Cerebellar nuclear complex (tissue), 1 donor: ENCODE measurements around the gene SEMA3C.

Experiments used
- DNase-seq, 2 experiments: peaks; one replicate each; lab custom pipeline; 2025; lab: John Stamatoyannopoulos, UW

The SEMA3C gene

DNA sequence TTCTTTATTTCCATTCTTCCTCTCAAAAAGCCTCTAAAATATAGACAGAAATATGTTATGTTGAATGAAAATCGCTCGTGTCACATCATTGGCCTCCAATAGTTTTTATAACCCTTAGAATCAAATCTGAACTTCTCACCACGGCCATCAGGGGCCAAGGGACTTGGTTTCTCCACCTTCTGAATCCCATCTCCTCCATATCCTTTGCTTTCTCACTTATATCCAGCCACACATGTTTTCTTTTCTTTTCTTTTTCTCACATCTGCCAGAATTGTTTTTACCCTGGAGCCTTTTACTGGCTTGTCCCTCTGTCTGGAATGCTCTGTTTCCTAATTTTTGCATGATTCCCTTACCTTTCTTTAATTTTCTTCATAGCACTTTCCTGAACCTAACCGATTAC lies 184.8 kb downstream of the SEMA3C start:
- DNase-seq, result no peak

DNA sequence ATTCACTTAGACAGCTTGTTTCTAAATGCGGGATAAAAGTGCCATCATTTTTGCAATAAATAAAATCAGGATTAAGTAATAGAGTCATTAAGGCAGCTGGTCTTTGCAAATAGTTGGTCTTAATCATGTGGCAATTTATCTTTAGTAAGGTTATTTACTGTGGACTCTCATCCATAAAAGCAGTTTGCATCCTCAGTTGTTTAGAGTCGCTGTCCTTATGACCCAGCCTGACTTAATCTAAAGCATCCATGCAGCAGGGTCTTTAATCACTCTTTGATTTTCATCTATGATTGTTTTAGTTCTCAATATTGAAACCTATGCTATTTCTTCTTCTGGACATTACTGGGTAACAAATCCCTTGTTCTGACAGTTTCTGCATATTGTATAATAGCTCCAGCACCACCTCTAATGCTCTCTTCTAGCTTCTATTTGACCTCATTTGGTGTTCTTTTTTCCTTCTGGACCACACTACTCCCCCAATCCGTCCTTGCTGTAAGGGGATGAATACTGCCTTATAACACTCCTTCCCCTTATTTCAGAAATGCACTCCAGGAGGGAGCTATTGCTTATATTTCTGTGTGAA lies 185.4 kb downstream of the SEMA3C start:
- no peak for DNase-seq

DNA sequence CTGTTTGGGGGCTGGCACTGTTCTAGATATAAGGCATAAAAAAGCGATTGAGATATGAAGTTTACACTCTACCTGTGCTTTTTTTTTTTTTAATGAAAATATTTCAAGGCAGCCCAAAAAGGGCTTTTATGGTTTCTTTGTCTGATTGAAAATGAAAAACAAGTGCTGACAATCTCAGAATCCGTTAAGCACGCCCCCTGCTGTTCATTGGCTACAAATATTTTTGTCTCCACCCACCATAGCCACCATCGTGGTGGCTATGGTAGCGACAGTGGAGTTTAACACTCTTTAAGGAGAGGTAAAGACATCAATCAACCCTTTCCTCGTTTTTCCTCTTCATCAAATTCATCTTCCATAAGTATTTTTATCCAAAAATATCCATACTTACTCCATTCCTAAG lies 186.2 kb downstream of the SEMA3C start:
- no peak for DNase-seq

DNA sequence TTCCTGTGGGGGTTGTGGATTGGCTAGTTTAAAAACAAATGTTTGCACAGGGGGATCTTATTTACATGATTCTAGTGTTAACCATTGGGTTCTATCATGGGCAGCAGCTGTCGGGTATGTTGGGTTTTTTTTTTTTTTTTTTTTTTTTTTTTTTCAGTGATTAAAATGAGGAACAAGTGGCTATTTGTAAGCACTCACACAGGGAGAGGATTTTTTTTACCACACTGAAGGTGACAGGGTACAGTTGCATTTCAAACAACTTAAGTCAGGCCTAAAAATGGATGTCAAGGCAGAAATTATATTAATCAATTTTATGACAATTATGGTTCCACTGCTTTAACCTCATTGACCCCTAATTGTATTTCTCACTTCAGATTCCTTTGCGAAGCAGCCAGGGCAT lies 187.6 kb downstream of the SEMA3C start:
- DNase-seq, result no peak

DNA sequence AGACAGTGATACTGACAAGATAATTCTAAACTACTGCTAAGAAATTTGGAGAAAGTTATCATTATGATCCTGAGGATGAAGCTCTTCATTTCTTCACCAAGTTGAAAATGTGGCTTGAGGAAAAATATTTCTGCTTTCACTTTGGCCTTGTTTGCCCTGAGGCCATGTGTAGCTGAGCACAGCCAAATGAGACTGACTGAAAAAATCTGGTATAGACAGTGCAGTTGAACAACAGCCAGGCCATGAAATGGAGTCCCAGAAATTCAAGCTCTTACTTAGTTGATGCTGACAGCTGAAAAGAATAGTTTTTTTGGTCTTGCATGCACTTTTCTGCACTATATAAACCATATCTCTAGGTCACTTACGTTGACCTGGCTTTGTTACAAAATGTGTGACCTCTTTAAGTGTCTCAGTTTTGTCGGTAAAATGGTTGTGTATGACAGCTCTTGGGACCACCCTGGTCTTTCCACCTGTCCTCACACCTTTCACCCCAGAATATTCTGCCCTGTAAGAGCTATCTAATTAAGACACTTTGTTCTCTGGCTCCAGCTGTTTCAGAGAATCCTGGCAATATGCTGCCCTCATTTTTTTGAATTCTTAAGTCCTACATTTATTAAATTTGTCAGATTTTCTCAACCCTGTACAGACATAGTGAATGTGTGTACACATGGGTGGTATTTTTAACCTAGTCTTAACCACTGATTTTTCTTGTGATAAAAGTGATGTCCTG lies 189.1 kb downstream of the SEMA3C start:
- DNase-seq, result no peak

DNA sequence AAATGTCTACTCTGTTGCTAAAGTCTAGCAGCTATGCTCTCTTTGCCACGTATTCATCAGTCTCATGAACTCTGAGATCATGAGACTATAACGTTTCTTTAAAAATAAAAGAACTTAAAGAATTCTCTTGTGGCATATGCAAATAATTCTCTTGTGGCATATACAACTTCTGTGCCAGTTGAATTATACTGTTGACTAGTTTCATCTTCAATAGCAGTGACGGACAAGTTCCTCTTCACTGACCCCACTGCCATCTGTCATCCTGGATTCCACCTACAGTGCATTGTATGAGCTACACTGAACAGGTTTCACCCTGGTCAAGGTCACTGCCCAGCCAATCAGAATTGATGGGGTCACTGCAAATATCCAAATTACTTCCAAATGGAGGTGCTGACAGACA lies 192.2 kb downstream of the SEMA3C start:
- no peak for DNase-seq

DNA sequence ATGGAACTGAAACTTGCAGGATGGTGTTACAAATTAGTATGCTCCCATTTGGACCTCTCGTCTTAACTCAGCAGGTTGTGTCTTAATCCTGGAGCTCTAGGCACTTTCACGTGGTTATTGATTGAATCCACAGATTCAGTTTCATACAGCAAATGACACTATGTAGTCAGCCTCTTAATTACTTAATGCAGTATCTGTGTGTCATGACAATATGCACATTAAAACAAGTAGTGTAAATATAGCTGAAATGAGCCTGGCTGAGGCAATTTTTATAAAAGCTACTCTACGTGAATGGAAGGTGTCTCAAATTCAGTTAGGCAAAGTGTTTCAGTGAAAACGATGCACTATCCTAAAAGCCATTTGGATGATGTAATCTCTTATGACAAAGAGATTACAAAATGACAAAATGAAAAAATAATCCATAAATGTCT lies 193.7 kb downstream of the SEMA3C start:
- no peak for DNase-seq

DNA sequence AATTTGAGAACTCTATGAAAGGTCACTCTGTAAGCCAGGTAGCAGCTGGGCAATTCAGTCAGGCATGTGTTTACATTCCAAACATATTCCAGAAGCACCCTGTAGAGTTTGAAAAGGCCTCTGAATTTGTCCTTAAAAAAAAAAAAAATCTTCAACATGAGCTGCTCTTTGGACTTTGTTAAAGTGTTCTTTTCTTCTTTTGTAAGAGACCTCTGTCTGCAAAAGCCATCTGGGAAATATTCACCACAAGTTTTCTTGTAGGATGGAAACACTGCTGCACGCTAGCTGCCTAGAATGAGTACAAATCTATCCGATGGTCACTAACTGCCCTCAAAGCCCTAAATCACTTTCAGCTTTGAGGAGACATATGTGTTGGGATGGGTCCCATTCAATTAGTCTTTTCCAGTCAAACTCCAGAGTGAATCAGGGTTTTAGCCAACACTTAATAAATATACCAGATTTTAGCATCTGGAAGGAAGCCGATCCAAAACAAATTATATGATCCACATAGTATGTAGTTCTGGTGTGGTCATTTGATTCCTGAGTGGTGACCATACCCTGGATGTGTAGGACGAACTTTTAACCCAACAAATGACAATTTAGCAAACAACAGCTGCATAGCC lies 194.5 kb downstream of the SEMA3C start:
- no peak for DNase-seq

DNA sequence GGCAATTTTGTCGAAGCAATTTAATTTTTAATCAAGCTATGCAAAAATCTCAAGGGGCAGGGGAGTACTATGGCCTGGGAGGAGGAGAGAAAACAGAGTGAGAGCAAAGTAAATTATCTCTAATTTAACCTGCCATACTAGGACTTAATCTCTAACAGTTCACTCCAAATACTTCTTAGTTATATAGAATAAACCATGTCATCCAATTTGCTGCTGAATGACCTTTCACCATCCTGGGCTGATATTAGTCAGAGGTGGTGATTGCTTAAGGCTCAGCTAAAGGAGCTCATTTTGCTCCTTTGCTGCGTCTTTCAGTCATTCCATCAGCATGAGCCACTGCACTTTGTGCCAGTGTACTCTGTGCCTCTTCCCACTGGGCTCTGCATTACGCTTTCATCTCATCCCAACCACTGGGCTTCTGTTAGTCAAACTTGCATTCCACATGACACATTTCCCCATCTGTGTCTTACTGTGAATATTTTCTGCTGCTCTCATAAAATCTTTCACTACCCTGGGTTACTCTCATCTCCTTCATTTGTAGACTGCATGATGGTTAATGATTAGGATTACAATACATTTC lies 196.1 kb downstream of the SEMA3C start:
- DNase-seq, result no peak

DNA sequence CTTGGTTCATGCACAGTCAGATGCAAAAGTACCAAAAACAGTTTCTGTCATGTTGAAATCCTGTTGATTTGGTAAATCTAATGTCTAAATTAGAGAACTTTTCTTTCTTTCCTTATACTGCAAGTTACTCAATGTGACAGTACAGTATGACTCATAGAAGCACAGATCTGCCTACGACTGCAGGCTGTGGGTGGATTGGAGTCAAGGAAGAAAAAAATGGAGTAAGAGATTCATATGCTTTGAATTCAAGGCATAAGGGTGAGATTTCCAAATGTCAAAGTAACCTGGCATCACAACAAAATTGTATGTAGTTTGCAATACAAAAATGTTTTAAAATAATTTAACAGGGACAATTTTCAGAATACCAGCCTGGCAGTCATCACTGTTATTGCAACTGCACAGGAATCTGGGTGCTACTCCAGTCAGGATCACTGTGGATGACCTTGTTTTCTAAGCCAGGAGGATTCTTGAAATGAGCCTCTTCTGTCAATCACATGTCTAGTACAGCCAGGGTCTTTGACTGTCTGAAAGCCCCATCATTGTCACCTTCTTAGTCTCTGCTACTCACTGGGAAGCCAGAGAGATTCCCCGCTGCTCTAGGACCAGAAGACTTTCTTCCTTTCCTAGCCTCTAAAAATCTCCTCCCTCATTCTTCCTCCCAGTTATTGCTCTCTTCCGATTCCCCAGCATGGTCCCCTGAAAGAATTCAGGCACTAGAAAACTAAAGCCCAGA lies 196.8 kb downstream of the SEMA3C start:
- no peak for DNase-seq

DNA sequence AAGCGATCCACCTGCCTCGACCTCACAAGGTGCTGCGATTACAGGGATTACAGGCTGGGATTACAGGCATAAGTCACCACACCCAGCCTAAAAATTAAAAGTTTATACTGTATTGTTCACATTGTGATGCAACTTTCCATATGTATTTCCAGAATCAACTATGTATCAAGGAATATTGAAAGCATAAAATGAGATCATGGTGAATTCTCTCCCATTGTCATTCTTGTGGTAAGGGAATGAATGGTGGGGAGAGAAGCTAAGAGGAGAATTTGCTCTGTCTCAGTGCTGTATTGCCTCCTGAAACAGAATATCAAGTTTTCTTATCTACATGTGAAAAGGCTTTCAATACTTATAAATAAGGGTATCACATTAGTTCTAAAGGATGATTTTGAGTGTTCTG lies 198.7 kb downstream of the SEMA3C start:
- no peak for DNase-seq

DNA sequence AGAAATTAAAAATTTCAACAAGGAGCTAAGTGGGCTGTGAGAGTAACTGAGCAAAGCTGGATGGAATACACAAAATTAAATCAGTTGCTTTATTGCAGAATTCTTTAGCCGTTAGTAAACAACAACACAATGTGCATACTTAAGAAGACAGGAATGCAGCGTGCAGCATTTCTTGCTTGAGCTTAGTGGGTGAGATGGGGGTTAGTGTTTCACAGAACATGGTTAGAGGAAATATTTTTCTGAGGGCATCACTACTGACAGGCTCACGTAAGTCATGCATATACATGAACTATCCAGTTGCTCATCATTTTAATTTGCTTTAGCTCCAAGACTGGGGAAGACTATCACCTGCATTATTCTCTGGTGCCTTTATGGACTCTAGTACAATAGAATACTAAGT lies 199.6 kb downstream of the SEMA3C start:
- DNase-seq, result no peak

DNA sequence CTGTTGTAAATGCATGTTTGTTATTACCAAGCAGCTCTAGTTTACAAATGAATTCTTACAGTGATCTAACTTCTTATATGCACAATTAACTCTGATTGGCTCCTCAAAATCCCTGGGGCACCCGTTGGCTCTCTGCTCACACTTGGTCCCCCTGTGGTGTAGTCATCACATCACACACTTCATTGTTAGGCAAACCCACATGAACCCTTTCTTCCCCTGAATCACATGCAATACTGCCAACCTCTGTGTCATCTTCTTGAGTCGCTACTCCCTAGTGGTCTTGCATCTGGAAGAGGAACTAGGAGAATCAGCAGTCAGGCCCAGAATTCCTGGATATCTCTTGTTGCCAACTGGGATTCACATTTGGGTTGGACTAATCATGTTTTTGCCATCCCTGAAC lies 207.3 kb downstream of the SEMA3C start:
- DNase-seq, result no peak

DNA sequence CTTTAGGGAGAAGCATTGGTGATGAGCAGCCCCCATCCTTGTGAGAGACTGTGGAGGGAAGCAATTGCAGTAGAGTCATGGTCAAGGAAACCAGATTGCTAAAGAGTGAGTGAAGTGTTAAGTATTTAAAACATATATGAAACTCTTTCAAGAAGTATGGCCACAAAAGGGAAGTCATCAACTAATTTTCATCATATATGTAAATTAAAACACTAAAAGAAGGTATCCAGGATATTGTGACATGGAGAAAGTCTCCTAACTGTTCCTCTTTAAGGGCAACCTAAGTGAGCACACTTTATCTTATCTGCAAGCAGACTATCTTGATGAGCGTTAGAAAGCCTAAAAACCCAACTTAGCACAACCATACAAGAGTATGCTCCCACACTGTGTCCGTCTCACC lies 210.7 kb downstream of the SEMA3C start:
- no peak for DNase-seq

DNA sequence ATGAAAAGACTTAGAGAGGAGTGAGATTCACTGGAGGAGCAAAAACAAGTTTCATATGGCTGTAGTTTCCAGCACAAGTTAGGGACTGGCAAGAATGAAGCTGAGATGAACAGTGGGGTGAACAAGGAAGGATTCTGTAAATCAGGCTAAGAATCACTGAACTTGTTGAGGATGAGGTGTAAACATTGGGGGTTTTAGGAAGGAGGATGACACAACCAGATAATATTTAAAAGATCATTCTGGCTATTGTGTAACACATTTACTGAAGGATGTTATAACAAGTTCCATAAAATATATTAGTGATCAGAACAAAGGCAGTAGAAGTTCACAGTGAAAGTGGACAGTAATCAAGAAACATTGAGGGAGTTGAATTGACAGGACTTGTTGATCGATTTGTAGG lies 211.5 kb downstream of the SEMA3C start:
- DNase-seq, result no peak

DNA sequence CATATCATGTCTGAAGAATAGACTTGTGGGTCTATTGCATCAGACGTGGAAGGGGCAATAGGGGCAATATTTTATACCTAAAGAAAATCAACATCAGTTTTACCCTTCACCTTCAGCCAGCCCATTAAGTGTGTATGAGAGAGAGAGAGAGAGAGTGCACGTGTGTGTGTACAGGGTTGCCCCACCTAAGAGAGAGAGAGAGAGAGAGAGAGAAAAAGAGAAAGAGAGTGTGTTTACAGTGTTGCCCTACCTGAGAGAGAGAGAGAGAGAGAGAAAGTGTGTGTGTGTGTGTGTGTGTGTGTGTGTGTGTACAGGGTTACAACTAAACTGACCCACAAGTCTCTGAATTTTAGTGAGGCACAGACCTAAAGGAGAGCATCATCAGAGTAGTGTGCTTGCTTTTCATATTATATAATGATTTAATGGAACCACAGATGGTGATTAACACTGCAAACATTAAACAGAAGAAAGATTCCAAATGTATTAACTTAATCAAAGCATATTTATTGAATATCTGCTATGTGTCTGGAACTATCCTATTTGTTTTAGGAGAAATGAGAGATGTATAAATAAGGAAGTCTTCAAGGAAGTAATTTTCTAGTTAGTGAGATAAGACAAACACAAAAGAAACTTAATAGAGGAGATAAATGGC lies 213.6 kb downstream of the SEMA3C start:
- no peak for DNase-seq

DNA sequence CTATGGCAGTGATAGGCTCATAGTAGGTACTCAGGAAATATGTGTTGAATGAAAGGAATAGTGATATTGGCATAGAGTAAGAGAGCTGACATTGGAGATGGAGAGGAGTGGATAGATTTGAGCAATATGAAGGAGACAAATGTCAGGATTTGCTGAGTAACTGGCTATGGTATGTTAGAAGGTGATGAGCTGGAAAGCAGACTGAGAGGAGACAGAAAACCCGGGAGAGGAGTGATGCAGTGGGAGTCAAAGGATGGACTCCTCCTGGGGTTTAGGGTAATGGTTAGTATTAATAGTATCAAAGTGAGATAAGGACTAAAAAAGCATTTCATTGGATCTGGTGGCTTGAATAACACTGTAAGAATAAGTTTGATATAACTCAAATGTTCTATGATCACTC lies 215.6 kb downstream of the SEMA3C start:
- no peak for DNase-seq

DNA sequence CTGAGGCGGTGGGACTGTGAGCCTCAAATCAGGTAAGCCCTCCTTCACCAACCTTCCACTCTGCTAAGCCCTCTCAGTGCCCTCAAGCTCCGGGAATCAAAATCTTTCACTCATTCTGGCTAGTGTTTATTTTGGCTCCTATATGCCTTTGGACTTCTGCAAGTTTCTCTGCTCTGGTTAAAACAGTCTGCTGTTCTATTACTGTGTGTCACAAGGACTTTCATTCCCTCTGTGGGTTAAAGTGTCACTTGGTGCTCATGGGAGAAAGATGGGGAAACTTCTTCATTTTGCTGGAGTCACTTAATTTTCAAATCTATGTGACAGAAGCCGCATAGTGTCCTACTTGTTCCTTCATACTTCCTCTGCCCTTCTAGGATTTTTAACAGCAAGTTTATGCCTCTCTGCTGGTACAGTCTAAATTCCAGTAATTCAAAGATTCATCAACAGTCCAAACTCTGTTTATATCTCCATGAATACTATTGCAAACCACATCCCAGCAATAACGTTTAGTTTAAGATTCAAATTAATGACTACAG lies 219.1 kb downstream of the SEMA3C start:
- no peak for DNase-seq

DNA sequence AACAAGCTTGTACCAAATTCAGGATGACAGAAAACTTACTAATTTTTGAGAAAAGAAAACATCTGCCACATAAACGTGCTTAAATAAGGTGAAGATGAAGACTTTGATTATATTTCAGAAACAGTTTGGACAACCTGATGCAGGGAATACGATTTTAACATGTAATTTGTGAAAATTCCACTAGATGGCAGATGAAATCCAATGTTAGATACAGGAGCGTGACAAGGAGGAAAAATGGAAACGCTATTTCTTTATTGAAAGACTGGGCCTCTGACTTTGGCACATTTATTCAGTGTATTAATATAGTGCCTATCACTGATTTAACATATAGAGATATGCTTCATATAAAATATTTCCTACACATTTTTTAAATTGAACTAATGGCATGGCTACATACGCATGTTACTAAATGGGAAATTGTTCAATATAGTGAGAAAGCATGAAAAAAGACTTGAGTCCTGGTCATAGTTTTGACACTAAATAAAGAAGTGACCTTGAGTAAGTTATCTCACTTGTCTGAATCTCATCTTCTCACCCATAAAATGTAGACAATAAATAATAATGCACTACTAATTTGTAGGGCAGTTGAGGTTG lies 219.7 kb downstream of the SEMA3C start:
- no peak for DNase-seq
